ENCODE data around the gene UQCRQ.

The UQCRQ gene

DNA sequence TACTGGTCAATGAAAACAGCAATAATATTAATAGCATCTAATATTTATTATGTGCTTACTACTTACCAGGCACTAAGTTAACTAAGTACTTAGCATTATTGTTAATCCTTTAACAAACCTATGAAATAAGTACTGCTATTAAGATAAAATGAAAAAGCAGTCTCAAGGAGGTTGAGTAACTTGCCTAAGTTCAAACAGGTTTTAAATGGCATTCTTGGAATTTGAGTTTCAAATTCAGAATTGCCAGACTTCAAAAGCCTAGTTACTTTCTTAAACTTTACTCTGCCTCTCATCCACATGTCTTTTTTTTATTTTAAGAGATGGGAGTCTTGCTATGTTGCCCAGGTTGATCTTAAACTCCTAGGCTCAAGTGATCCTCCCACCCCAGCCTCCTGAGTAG is 23.1 kb downstream of the UQCRQ start:
- DNase-seq, result no peak
- in situ Hi-C loops (cut with HindIII; ENCODE audit: low pct_ligation_motif_present, low pct_unique_long_range_greater_than_20kb, low sequenced_read_pairs), result no loop called here

DNA sequence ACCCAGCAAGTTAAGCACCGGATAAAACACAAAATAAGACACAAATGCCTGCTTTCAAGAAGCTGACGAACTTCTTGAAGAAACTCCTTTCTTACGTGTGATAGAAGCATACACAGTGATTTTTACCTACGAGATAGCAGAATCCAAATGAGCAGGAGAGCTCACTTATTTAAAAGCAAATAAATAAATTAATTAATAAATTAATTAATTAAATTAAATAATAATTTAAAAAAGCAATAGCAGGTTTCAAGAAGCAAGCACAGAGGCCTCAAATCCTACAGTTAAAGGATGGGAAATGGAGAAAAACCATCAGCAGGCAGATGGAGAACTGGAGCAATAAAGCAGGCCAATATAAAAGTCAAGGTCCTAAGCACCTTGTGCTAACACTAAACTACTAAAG is 24.4 kb downstream of the UQCRQ start:
- in situ Hi-C loops (cut with HindIII; ENCODE audit: low pct_ligation_motif_present, low pct_unique_long_range_greater_than_20kb, low sequenced_read_pairs), result no loop called here
- no peak for DNase-seq

DNA sequence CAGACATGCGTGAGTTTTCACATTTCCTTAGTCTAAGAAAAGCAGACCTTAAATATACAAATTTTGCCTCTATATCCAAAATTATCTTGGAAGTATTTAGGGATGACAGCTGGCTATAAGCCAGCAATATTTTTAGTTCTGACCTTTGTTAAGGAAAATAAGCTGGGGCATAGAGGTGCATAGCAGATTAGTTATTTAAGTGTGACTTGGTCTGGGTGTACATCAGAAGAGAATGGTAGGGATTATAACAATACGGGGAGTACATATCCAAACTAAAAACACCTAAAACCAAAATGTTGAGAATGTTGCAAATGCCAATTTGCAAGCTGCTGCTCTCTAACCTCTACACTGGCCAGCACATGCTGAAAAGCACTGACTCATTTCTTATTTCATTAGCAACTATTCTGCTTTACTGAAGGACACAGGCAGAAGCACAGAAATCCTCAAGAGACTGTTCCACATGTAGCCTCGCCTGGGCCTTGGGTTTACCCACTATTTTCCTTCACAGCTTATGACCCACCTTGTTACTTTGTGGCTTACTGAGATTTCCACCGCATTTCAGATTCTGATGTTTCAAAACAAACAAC is 29.4 kb downstream of the UQCRQ start:
- in situ Hi-C loops (cut with HindIII; ENCODE audit: low pct_ligation_motif_present, low pct_unique_long_range_greater_than_20kb, low sequenced_read_pairs), result no loop called here
- DNase-seq, result no peak

DNA sequence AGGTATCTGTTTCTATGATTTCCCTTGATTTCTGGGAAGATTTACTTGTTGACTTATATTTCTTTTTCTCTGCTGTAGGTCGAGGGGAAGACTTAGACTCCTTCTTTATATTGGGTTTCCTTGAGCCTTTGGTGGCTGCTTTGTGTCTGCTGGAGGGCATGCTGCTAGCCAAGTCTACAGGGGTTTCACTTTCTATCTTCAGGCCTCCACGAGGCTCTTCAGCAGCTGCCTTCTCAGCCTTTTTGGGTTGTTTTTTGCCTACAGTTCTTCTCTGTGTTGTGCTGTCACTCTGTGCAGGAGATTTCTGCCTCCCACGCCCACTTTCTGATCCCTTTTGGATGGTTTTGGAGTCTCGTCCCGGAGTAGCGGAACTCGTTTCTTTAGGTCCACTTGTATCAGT is 30.2 kb downstream of the UQCRQ start:
- in situ Hi-C loops (cut with HindIII; ENCODE audit: low pct_ligation_motif_present, low pct_unique_long_range_greater_than_20kb, low sequenced_read_pairs), result no loop called here
- no peak for DNase-seq

DNA sequence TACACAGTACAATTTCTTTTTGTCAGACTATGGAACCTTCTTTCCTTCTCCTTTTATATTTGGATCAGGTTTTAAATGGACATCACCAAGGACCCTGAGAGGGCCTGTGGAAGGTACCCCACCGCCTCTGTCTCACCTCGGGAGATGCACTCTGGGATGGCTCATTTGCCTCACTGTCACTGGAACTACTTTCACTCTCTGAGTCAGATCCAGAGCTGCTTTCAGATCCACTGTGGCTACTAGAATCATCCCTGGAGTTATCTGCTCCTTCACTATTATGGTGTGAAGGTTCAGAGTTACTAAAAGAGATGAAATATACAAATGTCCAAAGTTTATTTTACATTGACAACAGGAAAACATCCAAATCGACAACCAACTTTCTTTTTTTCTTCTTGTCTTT is 31.7 kb downstream of the UQCRQ start:
- no peak for DNase-seq
- in situ Hi-C loops (cut with HindIII; ENCODE audit: low pct_ligation_motif_present, low pct_unique_long_range_greater_than_20kb, low sequenced_read_pairs), result no loop called here

DNA sequence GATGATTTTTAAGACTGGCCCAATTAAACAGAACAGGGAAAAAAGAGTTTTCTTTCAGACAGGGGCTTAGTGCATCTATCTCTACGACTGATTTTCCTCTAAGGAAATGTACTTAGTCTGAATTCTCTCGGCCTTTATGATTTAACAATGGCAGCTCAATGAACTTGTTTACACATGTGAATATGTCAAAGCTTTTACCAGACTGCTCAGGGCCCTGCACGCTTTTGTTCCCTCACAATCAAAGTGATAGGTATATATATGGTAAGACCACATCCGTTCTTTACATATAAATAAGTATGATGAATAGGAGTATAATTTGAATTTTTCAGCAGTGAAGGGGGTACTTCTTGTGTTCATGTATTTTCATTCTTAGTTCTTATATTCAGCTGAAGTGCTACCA is 34.6 kb downstream of the UQCRQ start:
- DNase-seq, result no peak
- in situ Hi-C loops (cut with HindIII; ENCODE audit: low pct_ligation_motif_present, low pct_unique_long_range_greater_than_20kb, low sequenced_read_pairs), result no loop called here

DNA sequence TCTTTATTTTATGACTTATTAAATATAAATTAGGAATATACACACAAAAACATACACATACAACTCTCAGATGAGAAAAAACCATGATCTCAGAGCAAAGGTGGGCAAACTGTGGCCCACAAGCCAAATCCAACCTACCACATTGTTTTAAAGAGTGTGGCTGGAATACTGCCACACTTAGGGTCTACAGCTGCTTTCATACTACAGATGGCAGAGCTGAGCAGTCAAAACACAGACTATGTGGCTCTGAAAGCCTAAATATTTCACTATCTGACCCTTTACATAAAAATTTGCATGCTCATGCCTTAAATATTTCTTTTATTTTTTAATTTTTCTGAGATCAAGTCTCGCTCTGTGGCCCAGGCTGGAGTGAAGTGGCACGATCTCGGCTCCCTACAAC is 35.3 kb downstream of the UQCRQ start:
- no peak for DNase-seq
- in situ Hi-C loops (cut with HindIII; ENCODE audit: low pct_ligation_motif_present, low pct_unique_long_range_greater_than_20kb, low sequenced_read_pairs), result no loop called here

DNA sequence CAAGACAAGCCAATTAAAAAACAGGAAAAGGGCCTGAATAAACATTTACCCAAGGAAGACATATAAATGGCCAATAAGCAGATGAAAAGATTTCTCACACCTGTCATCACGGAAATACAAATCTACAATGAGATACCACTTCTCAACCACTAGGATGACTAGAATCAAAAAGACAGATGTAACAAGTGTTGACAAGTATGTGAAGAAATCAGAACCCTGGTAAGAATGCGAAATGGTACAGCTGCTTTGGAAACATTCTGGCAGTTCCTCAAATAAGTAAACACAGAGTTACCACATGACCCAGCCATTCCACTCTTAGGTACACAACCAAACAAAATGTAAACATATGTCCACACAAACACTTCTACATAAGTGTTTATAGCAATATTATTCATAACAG is 39.5 kb downstream of the UQCRQ start:
- DNase-seq, result no peak

DNA sequence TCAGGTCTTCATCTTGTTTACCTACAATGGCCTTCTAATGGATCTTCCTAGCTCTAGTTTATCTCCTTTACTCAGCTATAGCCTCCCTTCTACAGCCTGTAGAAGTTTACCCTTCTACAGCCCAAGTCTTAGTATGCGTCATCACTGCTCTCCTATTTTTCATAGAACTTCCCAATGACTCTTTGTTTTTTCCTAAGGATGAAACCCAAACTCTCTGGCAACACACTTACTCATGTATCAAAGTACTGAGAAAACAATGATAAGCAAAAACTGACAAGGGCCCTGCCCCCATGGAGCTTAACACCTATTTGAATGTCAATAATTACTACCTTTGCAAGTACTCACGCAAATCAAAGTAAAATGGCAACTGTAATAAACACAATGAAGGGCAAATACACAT is 40.7 kb downstream of the UQCRQ start:
- in situ Hi-C loops (cut with HindIII; ENCODE audit: low pct_ligation_motif_present, low pct_unique_long_range_greater_than_20kb, low sequenced_read_pairs), result no loop called here

More for the DNA sequence above, 39.5 kb downstream of the UQCRQ start:
- in situ Hi-C loops (cut with HindIII; ENCODE audit: low pct_ligation_motif_present, low pct_unique_long_range_greater_than_20kb, low sequenced_read_pairs), result no loop called here

DNA sequence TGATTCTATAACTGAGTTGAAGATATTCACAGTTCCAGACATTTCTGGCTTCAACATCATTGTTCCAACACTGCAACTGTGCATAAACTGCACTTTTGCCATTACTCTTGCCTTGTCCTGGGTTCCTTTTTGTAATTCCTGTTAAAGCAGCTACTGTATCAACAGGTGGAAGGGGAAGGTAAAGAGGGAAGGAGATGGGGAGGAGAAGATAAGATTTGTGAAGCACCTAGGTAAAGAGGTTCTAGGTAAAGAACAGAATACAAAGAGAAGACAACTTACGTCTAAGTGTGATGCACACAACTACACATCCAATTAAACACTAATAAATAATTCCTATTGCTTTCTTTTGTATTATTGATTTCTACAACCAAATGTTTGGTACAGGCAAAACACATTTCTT is 43.3 kb downstream of the UQCRQ start:
- in situ Hi-C loops (cut with HindIII; ENCODE audit: low pct_ligation_motif_present, low pct_unique_long_range_greater_than_20kb, low sequenced_read_pairs), result no loop called here
- no peak for DNase-seq

More for the DNA sequence above, 40.7 kb downstream of the UQCRQ start:
- DNase-seq, result no peak

DNA sequence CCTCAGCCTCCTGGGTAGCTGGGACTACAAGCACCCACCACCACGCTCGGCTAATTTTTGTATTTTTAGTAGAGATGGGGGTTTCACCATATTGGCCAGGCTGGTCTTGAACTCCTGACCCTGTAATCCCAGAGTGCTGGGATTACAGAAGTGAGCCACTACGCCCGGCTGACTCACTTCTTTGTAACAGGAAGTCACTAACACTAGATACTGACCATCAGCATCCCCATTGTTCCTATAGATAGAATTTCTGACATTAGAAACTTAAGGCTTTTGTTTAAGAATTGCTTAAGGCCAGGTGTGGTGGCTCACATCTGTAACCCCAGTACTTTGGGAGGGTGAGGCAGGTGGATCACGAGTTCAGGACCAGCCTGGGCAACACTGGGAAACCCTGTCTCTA is 49.2 kb downstream of the UQCRQ start:
- no peak for DNase-seq
- in situ Hi-C loops (cut with HindIII; ENCODE audit: low pct_ligation_motif_present, low pct_unique_long_range_greater_than_20kb, low sequenced_read_pairs), result no loop called here

DNA sequence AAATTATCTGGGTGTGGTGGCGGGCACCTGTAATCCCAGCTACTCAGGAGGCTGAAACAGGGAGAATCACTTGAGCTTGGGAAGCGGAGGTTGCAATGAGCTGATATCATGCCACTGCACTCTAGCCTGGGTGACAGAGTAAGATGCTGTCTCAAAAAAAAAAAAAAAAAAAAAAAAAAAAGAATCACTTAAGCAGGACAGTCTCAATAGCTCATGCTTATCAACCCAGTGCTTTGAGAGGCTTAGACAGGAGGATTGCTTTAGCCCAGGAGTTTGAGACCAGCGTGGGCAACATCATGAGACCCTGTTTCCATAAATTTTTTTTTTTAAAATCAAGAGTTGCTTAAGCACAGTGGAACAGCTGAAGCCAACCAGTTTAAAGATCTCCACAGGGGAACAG is 49.6 kb downstream of the UQCRQ start:
- in situ Hi-C loops (cut with HindIII; ENCODE audit: low pct_ligation_motif_present, low pct_unique_long_range_greater_than_20kb, low sequenced_read_pairs), result no loop called here

More for the DNA sequence above, 49.6 kb downstream of the UQCRQ start:
- DNase-seq, result no peak

Measured in ACHN (cell line).